Stimulated activated CD8-positive, alpha-beta memory T cell treated with anti-CD3 and anti-CD28 coated beads, Interleukin-15, amount 100 ng/mL, for 48 hours (primary cell): ENCODE results near the gene ADCYAP1R1.
"Not testable (repeated sequence)": the region's sequence is repeated elsewhere in the genome, so short reads cannot be mapped to it uniquely, and the experiment has no call there.

Source experiments
- DNase-seq, 2 donors: peaks; one replicate each; pipeline ENCODE4 v3.0.0-alpha.2; 2020; ENCODE audit warnings: low read depth in 2 of 2

The ADCYAP1R1 gene

DNA sequence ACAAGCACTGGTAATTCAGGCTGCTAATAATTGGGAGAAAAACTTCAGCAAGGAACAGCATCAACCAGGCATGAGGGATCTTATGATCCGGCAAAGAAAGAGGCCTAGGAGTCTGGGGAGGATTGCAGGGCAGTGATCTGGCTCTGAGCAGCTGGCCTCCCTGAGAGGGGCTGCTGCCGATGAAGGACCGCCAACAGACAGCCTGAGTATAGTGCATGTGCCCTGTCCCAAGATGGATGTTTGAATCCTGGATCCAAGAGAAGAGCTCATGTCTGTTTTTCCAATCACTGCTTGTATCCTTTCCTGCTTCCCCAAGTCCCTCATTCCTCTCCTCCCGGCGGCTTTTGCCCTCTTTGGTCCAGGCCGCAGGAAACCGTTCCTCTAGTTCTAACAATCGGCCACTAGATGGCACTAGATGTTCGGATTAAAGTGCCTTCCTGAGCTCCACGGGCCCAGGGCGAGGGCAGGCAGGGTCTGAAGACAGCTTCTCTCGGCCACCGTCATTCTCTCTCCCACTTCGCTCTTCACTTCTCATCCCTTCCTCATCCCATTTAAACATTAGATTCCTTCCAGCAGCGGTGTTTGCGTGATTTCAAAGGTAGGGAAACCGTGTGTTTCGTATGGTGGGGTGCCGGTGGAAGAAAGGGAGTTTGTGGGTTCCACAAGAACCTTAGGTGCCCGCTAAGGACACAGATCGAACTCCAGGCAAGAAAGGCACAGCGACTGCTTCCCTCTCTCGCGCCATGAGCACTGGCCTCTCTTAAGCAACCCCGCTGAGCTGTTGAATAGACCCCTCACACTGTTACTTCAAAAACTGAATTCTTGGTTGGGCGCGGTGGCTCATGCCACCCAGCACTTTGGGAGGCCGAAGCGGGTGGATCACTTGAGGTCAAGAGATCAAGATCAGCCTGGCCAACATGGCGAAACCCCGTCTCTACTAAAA is 82.4 kb downstream of the ADCYAP1R1 start:
- peak; percentile 10 to 18 for DNase-seq

- no peak for DNase-seq
Measured at GRCh38 chr7:31137234-31137633, 85.1 kb downstream of the ADCYAP1R1 start.

DNA sequence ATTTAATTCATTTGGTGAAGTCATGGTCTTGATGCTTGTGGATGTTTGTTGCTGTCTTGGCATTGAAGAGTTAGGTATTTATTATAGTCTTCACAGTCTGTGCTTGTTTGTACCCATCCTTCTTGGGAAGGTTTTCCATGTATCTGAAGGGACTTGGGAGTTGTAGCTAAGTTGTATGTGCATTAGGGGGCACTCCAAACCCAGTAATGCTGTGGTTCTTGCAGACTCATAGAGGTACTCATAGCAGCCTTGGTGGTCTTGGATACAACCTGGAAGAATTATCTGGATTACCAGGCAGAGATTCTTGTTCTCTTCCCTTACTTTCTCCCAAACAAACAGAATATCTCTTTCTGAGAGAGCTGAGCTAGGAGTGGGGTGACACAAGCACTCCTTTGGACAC is 93.2 kb downstream of the ADCYAP1R1 start:
- DNase-seq: no peak

DNA sequence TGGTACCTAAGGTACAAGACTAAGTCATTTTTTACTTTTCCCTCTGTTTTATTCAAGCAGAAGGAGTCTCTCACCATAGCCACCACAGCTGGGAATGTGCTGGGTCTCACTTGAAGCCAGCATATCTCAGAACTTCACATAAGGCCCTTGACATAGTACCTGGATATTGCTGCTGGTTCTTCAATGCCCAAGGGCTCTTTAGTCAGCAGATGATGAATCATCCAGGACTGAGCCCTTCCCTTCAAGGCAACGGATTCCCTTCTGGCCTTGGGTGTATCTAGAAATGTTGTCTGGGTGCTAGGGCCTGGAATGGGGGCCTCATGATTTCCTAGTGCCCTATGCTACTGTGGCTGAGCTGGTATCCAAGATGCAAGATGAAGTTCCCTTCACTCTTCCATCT is 93.9 kb downstream of the ADCYAP1R1 start:
- DNase-seq: no peak

DNA sequence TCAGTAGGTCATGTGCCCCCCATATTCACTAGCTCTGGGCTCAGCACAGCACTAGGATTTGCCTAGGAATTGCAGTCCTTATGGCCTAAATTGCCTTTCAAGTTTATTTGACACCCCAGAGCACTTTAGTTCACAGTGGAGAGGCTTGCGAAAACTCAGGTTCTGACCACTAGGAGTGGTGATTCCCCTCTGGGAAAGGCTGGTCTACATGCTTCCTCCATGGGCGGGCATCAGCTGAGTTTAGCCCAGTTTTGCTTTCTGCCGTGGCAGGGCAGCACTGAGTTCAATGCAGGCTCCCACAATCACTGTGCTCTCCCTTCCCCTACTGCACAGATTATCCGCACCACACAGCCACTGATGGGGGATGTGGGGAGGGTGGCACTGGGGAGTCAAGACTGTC is 94.4 kb downstream of the ADCYAP1R1 start:
- no peak for DNase-seq

- no peak for DNase-seq
Measured at GRCh38 chr7:31151849-31152248, 99.7 kb downstream of the ADCYAP1R1 start.

DNA sequence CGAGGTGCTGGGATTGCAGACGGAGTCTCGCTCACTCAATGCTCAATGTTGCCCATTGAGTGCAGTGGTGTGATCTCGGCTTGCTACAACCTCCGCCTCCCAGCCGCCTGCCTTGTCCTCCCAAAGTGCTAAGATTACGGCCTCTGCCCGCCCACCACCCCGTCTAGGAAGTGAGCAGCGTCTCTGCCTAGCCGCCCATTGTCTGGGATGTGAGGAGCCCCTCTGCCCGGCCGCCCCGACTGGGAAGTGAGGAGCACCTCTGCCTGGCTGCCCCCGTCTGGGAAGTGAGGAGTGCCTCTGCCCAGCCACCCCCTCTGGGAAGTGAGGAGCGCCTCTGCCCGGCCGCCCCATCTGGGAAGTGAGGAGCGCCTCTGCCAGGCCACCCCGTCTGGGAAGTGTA is 101.2 kb downstream of the ADCYAP1R1 start:
- DNase-seq: not testable (repeated sequence)

DNA sequence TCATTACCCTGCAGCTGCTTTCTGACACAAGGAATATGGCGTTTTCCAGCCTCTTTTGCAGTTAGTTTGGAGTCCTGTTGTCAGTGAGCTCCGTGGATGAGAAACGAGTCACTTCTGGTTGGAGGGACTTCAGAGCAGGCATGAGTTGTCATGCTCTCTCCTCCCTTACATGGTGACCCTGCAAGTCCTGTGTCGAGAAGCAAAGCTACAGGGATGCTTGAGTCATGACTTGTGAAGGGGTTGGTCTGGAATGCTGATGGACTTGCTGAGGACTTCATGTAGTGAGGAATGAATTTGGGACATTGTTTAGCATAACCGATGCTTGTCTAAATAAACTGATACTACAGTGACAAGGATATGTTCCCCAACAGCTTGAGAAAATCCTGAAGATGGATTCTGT is 108.8 kb downstream of the ADCYAP1R1 start:
- no peak for DNase-seq
